HEK293 (cell line): ENCODE measurements around the gene PDE1C.

Experiments
- CTCF ChIA-PET: fragments of 350-600 bp; formaldehyde crosslinking; extraction: SDS; loops from one replicate; lab custom pipeline; 2021; ENCODE audit warnings: antibody characterized with exemption; lab: Yijun Ruan, JAX
- POLR2A ChIA-PET: fragments of 300-600 bp; formaldehyde crosslinking; extraction: SDS; loops from one replicate; lab custom pipeline; 2020; ENCODE audit warnings: antibody characterized with exemption, inconsistent platforms; lab: Yijun Ruan, JAX
- H3K27ac ChIP-seq: fragments of 200-500 bp; sonication (Bioruptor generic); 2 replicates; pipeline ENCODE4 v1.5.1; 2014; ENCODE audit warnings: low read depth, low read length, control low read depth, inconsistent platforms; ENCODE audit errors: extremely low read depth
- H3K36me3 ChIP-seq, 2 experiments: fragments of 200-500 bp in 1 of 2; sonication (Bioruptor generic) in 1 of 2; 1 replicate in 1 of 2; 2 replicates in 1 of 2; pipeline ENCODE4 v1.5.1; 2014 to 2017; ENCODE audit warnings: inconsistent platforms in 2 of 2, low read length in 2 of 2; ENCODE audit not compliant: control insufficient read depth in 2 of 2, insufficient read depth in 1 of 2
- H3K4me1 ChIP-seq: fragments of 200-500 bp; sonication (Bioruptor generic); 2 replicates; pipeline ENCODE4 v1.5.1; 2014; ENCODE audit warnings: mild to moderate bottlenecking, low read length, inconsistent platforms; ENCODE audit not compliant: control insufficient read depth, insufficient read depth
- H3K4me3 ChIP-seq: 2 replicates; pipeline ENCODE4 v1.5.1; 2011; ENCODE audit warnings: low read depth, mild to moderate bottlenecking, control low read depth, low read length, moderate library complexity
- H3K9me3 ChIP-seq: fragments of 200-500 bp; sonication (Bioruptor generic); 2 replicates; pipeline ENCODE4 v1.5.1; 2014; ENCODE audit warnings: low read depth, low read length, inconsistent platforms; ENCODE audit not compliant: control insufficient read depth, insufficient read depth
- AEBP2 ChIP-seq: fragments of 450-650 bp; formaldehyde crosslinking; IDR thresholded peaks from 2 replicates; pipeline ENCODE4 v1.5.1; 2016; ENCODE audit warnings: missing biosample characterization, missing genetic modification characterization, borderline replicate concordance
- BCL6B ChIP-seq: fragments of 450-650 bp; formaldehyde crosslinking; IDR thresholded peaks from 2 replicates; pipeline ENCODE4 v1.5.1; 2017; ENCODE audit warnings: missing biosample characterization, missing genetic modification characterization
- GLI2 ChIP-seq: fragments of 450-650 bp; formaldehyde crosslinking; IDR thresholded peaks from 2 replicates; pipeline ENCODE4; 2017; ENCODE audit warnings: missing biosample characterization, missing genetic modification characterization, low read depth, borderline replicate concordance
- GLIS2 ChIP-seq: fragments of 450-650 bp; formaldehyde crosslinking; IDR thresholded peaks from 2 replicates; pipeline ENCODE4 v1.5.1; 2016; ENCODE audit warnings: missing biosample characterization, missing genetic modification characterization
- KLF1 ChIP-seq: fragments of 450-650 bp; formaldehyde crosslinking; IDR thresholded peaks from 2 replicates; pipeline ENCODE4 v1.5.1; 2016; ENCODE audit warnings: missing biosample characterization, missing genetic modification characterization
- KLF8 ChIP-seq: fragments of 450-650 bp; formaldehyde crosslinking; IDR thresholded peaks from 2 replicates; pipeline ENCODE4 v1.5.1; 2016; ENCODE audit warnings: missing biosample characterization, missing genetic modification characterization
- OSR2 ChIP-seq: fragments of 450-650 bp; formaldehyde crosslinking; IDR thresholded peaks from 2 replicates; pipeline ENCODE4 v1.5.1; 2016; ENCODE audit warnings: missing biosample characterization, missing genetic modification characterization
- PRDM10 ChIP-seq: fragments of 450-650 bp; formaldehyde crosslinking; IDR thresholded peaks from 2 replicates; pipeline ENCODE4 v1.5.1; 2016; ENCODE audit warnings: missing biosample characterization, missing genetic modification characterization
- RBAK ChIP-seq: fragments of 450-650 bp; formaldehyde crosslinking; IDR thresholded peaks from 2 replicates; pipeline ENCODE4 v1.5.1; 2016; ENCODE audit warnings: missing biosample characterization, missing genetic modification characterization
- REPIN1 ChIP-seq: fragments of 450-650 bp; formaldehyde crosslinking; IDR thresholded peaks from 2 replicates; pipeline ENCODE4 v1.5.1; 2017; ENCODE audit warnings: missing biosample characterization, missing genetic modification characterization, low read depth
- ZBTB20 ChIP-seq: fragments of 450-650 bp; formaldehyde crosslinking; IDR thresholded peaks from 2 replicates; pipeline ENCODE4 v1.5.1; 2016; ENCODE audit warnings: missing biosample characterization, missing genetic modification characterization
- ZNF223 ChIP-seq: fragments of 450-650 bp; formaldehyde crosslinking; IDR thresholded peaks from 2 replicates; pipeline ENCODE4 v1.5.1; 2016; ENCODE audit warnings: missing biosample characterization, missing genetic modification characterization
- ZNF280D ChIP-seq: fragments of 450-650 bp; formaldehyde crosslinking; IDR thresholded peaks from 2 replicates; pipeline ENCODE4 v1.5.1; 2016; ENCODE audit warnings: missing biosample characterization, missing genetic modification characterization
- ZNF488 ChIP-seq: fragments of 450-650 bp; formaldehyde crosslinking; IDR thresholded peaks from 2 replicates; pipeline ENCODE4 v1.5.1; 2016; ENCODE audit warnings: missing biosample characterization, missing genetic modification characterization
- ZNF561 ChIP-seq: fragments of 450-650 bp; IDR thresholded peaks from 2 replicates; pipeline ENCODE4 v1.5.1; 2018; ENCODE audit warnings: missing biosample characterization, missing genetic modification characterization, borderline replicate concordance
- ZNF629 ChIP-seq: fragments of 450-650 bp; formaldehyde crosslinking; IDR thresholded peaks from 2 replicates; pipeline ENCODE4 v1.5.1; 2017; ENCODE audit warnings: missing biosample characterization, missing genetic modification characterization
- ZNF639 ChIP-seq: fragments of 450-650 bp; formaldehyde crosslinking; IDR thresholded peaks from 2 replicates; pipeline ENCODE4 v1.5.1; 2016; ENCODE audit warnings: missing biosample characterization, missing genetic modification characterization
- ZNF658 ChIP-seq: fragments of 450-650 bp; formaldehyde crosslinking; IDR thresholded peaks from 2 replicates; pipeline ENCODE4; 2016; ENCODE audit warnings: missing biosample characterization, missing genetic modification characterization
- ZNF692 ChIP-seq: fragments of 450-650 bp; formaldehyde crosslinking; IDR thresholded peaks from 2 replicates; pipeline ENCODE4 v1.5.1; 2016; ENCODE audit warnings: missing biosample characterization, missing genetic modification characterization
- ZNF76 ChIP-seq: fragments of 450-650 bp; formaldehyde crosslinking; IDR thresholded peaks from 2 replicates; pipeline ENCODE4; 2016; ENCODE audit warnings: low read depth, missing biosample characterization, missing genetic modification characterization, borderline replicate concordance
- ZXDB ChIP-seq: fragments of 450-650 bp; formaldehyde crosslinking; IDR thresholded peaks from 2 replicates; pipeline ENCODE4 v1.5.1; 2016; ENCODE audit warnings: missing biosample characterization, missing genetic modification characterization

PDE1C gene

GRCh38 chr7:32103361-32103760 lies 33.2 kb upstream of the PDE1C start:
- no peaks in the 10 kb centered on the region for H3K9me3 ChIP-seq
- no peak overlapping the region for H3K4me3 ChIP-seq
- H3K4me1 ChIP-seq: no peaks in the 10 kb centered on the region
- TF ChIP-seq ZNF488 (no peak), ZXDB (tag by site-specific recombination) (no peak)
- no peaks in the 10 kb centered on the region for H3K36me3 ChIP-seq
- ChIA-PET POLR2A (no interaction called here), CTCF (interaction anchor here (0.7 kb wide), 1 partner anchor 692 kb away, joined by 4 read pairs; no protein-coding TSS in a partner anchor)
- H3K27ac ChIP-seq: no peak overlapping the region

- H3K36me3 ChIP-seq: no peaks in the 10 kb centered on the region
- CTCF ChIA-PET: no interaction called here
- POLR2A ChIA-PET: no interaction called here
- no peaks in the 10 kb centered on the region for H3K9me3 ChIP-seq
- TF ChIP-seq PRDM10 (tag by site-specific recombination): no peak
- TF ChIP-seq AEBP2 (tag by site-specific recombination): no peak
- TF ChIP-seq ZNF280D (tag by site-specific recombination): no peak
- TF ChIP-seq KLF8: no peak
- no peak for TF ChIP-seq GLI2 (tag by site-specific recombination)
- no peak for TF ChIP-seq ZNF692 (tag by site-specific recombination)
- no peak for TF ChIP-seq GLIS2
- TF ChIP-seq ZNF76 (tag by site-specific recombination): no peak
- TF ChIP-seq ZNF639 (tag by site-specific recombination): no peak
- no peak for TF ChIP-seq ZNF223 (tag by site-specific recombination)
- TF ChIP-seq RBAK (tag by site-specific recombination): no peak
- no peak for TF ChIP-seq ZBTB20
- no peak for TF ChIP-seq ZNF629 (tag by site-specific recombination)
- no peak for TF ChIP-seq BCL6B (tag by site-specific recombination)
- TF ChIP-seq ZNF658 (tag by site-specific recombination): no peak
- no peak for TF ChIP-seq KLF1 (tag by site-specific recombination)
- no peak for TF ChIP-seq ZNF561 (tag by site-specific recombination)
- TF ChIP-seq OSR2 (tag by site-specific recombination): no peak
- TF ChIP-seq REPIN1: no peak
- TF ChIP-seq, all 188 proteins: peak for 0
- Histone ChIP-seq H3K4me3 (no peak overlapping the region), H3K4me1 (no peaks in the 10 kb centered on the region), H3K27ac (no peak overlapping the region)
These were observed 32.2 kb upstream of the PDE1C start for GRCh38 chr7:32102432-32102873.
